ENCODE measurements around the gene HOXB5.

The HOXB5 gene

DNA sequence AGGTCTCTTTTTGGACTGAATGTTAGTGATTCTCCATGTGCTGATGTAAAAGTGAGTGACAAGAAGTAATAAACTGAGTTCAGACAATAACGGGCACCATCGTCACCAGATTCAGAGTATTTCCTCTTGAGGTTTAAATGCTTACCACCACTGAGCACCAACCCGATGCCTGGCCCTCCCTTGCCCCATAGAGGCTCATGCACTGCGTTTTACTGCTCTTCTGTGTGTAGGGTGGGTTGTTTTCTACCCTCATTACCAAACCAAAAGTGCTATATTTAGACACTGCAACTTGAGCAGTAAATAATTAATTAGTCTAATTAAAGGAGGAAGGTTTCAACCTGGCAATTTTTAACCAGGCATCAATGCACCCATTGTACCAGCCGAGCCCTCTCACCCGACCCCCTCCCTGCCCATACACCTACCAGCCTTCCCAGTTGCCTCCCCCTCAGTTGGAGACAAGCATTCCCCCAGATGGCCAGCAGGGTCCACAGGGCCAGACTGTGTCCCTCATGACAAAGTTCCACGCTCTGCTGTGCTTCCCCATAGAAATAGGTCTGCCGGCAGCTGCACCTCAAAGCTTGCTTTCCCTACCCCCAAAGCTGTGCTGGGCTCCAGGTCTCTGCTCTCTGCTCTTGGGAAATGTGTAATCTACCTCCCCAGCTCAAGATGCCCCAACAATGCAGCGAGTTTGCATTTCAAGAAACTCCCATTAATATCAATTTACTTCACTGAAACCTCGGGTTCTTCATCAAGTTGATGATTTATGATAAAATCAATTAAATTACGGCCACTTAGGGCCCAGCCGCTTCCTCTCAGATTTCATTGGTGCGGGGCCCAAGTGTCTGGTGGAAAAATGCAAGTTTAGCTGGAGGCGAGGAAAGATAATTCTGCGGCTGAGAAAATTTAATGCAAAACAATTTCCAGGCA, 31.4 kb downstream of the HOXB5 start (continued):
- TF ChIP-seq, protein P1, sequence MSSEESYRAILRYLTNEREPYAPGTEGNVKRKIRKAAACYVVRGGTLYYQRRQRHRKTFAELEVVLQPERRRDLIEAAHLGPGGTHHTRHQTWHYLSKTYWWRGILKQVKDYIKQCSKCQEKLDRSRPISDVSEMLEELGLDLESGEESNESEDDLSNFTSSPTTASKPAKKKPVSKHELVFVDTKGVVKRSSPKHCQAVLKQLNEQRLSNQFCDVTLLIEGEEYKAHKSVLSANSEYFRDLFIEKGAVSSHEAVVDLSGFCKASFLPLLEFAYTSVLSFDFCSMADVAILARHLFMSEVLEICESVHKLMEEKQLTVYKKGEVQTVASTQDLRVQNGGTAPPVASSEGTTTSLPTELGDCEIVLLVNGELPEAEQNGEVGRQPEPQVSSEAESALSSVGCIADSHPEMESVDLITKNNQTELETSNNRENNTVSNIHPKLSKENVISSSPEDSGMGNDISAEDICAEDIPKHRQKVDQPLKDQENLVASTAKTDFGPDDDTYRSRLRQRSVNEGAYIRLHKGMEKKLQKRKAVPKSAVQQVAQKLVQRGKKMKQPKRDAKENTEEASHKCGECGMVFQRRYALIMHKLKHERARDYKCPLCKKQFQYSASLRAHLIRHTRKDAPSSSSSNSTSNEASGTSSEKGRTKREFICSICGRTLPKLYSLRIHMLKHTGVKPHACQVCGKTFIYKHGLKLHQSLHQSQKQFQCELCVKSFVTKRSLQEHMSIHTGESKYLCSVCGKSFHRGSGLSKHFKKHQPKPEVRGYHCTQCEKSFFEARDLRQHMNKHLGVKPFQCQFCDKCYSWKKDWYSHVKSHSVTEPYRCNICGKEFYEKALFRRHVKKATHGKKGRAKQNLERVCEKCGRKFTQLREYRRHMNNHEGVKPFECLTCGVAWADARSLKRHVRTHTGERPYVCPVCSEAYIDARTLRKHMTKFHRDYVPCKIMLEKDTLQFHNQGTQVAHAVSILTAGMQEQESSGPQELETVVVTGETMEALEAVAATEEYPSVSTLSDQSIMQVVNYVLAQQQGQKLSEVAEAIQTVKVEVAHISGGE (tag by site-specific recombination; conservative IDR thresholded peaks at IDR 0.05; ENCODE audit: low read depth) = no peak
- TF ChIP-seq, protein P2, sequence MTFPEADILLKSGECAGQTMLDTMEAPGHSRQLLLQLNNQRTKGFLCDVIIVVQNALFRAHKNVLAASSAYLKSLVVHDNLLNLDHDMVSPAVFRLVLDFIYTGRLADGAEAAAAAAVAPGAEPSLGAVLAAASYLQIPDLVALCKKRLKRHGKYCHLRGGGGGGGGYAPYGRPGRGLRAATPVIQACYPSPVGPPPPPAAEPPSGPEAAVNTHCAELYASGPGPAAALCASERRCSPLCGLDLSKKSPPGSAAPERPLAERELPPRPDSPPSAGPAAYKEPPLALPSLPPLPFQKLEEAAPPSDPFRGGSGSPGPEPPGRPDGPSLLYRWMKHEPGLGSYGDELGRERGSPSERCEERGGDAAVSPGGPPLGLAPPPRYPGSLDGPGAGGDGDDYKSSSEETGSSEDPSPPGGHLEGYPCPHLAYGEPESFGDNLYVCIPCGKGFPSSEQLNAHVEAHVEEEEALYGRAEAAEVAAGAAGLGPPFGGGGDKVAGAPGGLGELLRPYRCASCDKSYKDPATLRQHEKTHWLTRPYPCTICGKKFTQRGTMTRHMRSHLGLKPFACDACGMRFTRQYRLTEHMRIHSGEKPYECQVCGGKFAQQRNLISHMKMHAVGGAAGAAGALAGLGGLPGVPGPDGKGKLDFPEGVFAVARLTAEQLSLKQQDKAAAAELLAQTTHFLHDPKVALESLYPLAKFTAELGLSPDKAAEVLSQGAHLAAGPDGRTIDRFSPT (tag by site-specific recombination; IDR thresholded peaks at IDR 0.05) = 0 out of 2 replicates have a peak, but pooled peaks have one; percentile 43
- TF ChIP-seq ZNF223 (tag by site-specific recombination; IDR thresholded peaks at IDR 0.05) (no peak; the same call in 1 of the 2 replicates), ZNF146 (tag by site-specific recombination; IDR thresholded peaks at IDR 0.05) (no peak), ZBTB1 (tag by site-specific recombination; IDR thresholded peaks at IDR 0.05) (no peak), OVOL3 (tag by site-specific recombination; IDR thresholded peaks at IDR 0.05) (0 out of 2 replicates have a peak, but pooled peaks have one; percentile 35), ZXDB (tag by site-specific recombination; IDR thresholded peaks at IDR 0.05) (peak; percentile 90), ZFP41 (tag by site-specific recombination; IDR thresholded peaks at IDR 0.05; ENCODE audit: borderline replicate concordance) (no peak), ZNF843 (tag by site-specific recombination; IDR thresholded peaks at IDR 0.05) (peak; percentile 96), SP2 (tag by site-specific recombination; IDR thresholded peaks at IDR 0.05) (no peak), MZF1 (tag by site-specific recombination; IDR thresholded peaks at IDR 0.05; ENCODE audit: borderline replicate concordance) (peak; percentile 88; the same call in 1 of the 2 replicates), ZNF350 (tag by site-specific recombination; IDR thresholded peaks at IDR 0.05) (no peak), ZNF391 (tag by site-specific recombination; IDR thresholded peaks at IDR 0.05; ENCODE audit: borderline replicate concordance, low read depth) (no peak; the same call in 1 of the 2 replicates), ZNF211 (tag by site-specific recombination; IDR thresholded peaks at IDR 0.05; ENCODE audit: low read depth) (no peak), FEZF1 (tag by site-specific recombination; IDR thresholded peaks at IDR 0.05) (peak; percentile 97), WT1 (tag by site-specific recombination; IDR thresholded peaks at IDR 0.05) (peak; percentile 71), ZNF501 (tag by site-specific recombination; IDR thresholded peaks at IDR 0.05) (peak; percentile 69; the same call in 1 of the 2 replicates), KLF8 (tag by site-specific recombination; IDR thresholded peaks at IDR 0.05) (no peak), GLIS1 (tag by site-specific recombination; IDR thresholded peaks at IDR 0.05) (peak; percentile 91), GFI1B (tag by site-specific recombination; IDR thresholded peaks at IDR 0.05) (0 out of 2 replicates have a peak, but pooled peaks have one; percentile 19)
- TF ChIP-seq, protein P3, sequence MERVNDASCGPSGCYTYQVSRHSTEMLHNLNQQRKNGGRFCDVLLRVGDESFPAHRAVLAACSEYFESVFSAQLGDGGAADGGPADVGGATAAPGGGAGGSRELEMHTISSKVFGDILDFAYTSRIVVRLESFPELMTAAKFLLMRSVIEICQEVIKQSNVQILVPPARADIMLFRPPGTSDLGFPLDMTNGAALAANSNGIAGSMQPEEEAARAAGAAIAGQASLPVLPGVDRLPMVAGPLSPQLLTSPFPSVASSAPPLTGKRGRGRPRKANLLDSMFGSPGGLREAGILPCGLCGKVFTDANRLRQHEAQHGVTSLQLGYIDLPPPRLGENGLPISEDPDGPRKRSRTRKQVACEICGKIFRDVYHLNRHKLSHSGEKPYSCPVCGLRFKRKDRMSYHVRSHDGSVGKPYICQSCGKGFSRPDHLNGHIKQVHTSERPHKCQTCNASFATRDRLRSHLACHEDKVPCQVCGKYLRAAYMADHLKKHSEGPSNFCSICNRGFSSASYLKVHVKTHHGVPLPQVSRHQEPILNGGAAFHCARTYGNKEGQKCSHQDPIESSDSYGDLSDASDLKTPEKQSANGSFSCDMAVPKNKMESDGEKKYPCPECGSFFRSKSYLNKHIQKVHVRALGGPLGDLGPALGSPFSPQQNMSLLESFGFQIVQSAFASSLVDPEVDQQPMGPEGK (tag by site-specific recombination; IDR thresholded peaks at IDR 0.05) = peak; percentile 83
- TF ChIP-seq, protein P4, sequence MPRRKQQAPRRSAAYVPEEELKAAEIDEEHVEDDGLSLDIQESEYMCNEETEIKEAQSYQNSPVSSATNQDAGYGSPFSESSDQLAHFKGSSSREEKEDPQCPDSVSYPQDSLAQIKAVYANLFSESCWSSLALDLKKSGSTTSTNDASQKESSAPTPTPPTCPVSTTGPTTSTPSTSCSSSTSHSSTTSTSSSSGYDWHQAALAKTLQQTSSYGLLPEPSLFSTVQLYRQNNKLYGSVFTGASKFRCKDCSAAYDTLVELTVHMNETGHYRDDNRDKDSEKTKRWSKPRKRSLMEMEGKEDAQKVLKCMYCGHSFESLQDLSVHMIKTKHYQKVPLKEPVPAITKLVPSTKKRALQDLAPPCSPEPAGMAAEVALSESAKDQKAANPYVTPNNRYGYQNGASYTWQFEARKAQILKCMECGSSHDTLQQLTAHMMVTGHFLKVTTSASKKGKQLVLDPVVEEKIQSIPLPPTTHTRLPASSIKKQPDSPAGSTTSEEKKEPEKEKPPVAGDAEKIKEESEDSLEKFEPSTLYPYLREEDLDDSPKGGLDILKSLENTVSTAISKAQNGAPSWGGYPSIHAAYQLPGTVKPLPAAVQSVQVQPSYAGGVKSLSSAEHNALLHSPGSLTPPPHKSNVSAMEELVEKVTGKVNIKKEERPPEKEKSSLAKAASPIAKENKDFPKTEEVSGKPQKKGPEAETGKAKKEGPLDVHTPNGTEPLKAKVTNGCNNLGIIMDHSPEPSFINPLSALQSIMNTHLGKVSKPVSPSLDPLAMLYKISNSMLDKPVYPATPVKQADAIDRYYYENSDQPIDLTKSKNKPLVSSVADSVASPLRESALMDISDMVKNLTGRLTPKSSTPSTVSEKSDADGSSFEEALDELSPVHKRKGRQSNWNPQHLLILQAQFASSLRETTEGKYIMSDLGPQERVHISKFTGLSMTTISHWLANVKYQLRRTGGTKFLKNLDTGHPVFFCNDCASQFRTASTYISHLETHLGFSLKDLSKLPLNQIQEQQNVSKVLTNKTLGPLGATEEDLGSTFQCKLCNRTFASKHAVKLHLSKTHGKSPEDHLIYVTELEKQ (tag by site-specific recombination; IDR thresholded peaks at IDR 0.05; ENCODE audit: borderline replicate concordance) = peak; percentile 45; the same call in 1 of the 2 replicates
- TF ChIP-seq, protein P5, sequence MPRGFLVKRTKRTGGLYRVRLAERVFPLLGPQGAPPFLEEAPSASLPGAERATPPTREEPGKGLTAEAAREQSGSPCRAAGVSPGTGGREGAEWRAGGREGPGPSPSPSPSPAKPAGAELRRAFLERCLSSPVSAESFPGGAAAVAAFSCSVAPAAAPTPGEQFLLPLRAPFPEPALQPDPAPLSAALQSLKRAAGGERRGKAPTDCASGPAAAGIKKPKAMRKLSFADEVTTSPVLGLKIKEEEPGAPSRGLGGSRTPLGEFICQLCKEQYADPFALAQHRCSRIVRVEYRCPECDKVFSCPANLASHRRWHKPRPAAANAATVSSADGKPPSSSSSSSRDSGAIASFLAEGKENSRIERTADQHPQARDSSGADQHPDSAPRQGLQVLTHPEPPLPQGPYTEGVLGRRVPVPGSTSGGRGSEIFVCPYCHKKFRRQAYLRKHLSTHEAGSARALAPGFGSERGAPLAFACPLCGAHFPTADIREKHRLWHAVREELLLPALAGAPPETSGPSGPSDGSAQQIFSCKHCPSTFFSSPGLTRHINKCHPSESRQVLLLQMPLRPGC (tag by site-specific recombination; IDR thresholded peaks at IDR 0.05) = peak; percentile 75
- TF ChIP-seq, protein P6, sequence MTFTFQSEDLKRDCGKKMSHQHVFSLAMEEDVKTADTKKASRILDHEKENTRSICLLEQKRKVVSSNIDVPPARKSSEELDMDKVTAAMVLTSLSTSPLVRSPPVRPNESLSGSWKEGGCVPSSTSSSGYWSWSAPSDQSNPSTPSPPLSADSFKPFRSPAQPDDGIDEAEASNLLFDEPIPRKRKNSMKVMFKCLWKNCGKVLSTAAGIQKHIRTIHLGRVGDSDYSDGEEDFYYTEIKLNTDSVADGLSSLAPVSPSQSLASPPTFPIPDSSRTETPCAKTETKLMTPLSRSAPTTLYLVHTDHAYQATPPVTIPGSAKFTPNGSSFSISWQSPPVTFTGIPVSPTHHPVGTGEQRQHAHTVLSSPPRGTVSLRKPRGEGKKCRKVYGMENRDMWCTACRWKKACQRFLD (tag by site-specific recombination; IDR thresholded peaks at IDR 0.05) = no peak
